Keratinocyte (primary cell): ENCODE measurements around the gene DGKH. TPM values are rescaled to one million over a fixed set of nuclear protein-coding genes. Genes with fewer than 3 reads are reported as not detected.

ENCODE experiments used
- DNase-seq: peaks from one replicate; pipeline ENCODE4 v3.0.0-alpha.2; 2011; ENCODE audit warnings: low read depth, missing footprints, low spot score
- FAIRE-seq: peaks from 2 replicates; lab custom pipeline; 2011; peaks lifted over from hg19 to GRCh38; lab: Jason Lieb, UNC
- H2AFZ ChIP-seq: 2 replicates; pipeline ENCODE4 v1.6.0; 2012; ENCODE audit warnings: low read length, control low read depth, inconsistent platforms; ENCODE audit not compliant: control insufficient read depth
- H3K27ac ChIP-seq: 2 replicates; pipeline ENCODE4 v1.5.1; 2011; ENCODE audit warnings: low read length; ENCODE audit not compliant: control insufficient read depth, insufficient read depth
- H3K27me3 ChIP-seq: 3 replicates; pipeline ENCODE4 v1.6.0; 2011; ENCODE audit warnings: low read length; ENCODE audit not compliant: control insufficient read depth, insufficient read depth; ENCODE audit errors: extremely low read depth
- H3K36me3 ChIP-seq, 2 experiments: 2 replicates in 1 of 2; 3 replicates in 1 of 2; pipeline ENCODE4 v1.5.1; 2011; ENCODE audit warnings: low read length in 2 of 2, mild to moderate bottlenecking in 1 of 2; ENCODE audit not compliant: control insufficient read depth in 2 of 2, insufficient read depth in 2 of 2; ENCODE audit errors: extremely low read depth in 1 of 2
- H3K4me1 ChIP-seq: 3 replicates; pipeline ENCODE4 v1.5.1; 2011; ENCODE audit warnings: low read length; ENCODE audit not compliant: control insufficient read depth, insufficient read depth; ENCODE audit errors: extremely low read depth
- H3K4me2 ChIP-seq: 3 replicates; pipeline ENCODE4 v1.6.0; 2011; ENCODE audit warnings: low read depth, low read length; ENCODE audit not compliant: control insufficient read depth, insufficient read depth; ENCODE audit errors: extremely low read depth
- H3K4me3 ChIP-seq, 3 experiments: fragments of 200-600 bp in 1 of 3; sonication (generic) in 1 of 3; 2 replicates in 2 of 3; 3 replicates in 1 of 3; pipeline ENCODE4 v1.5.1; 2011 to 2016; ENCODE audit warnings: low read length in 3 of 3, mild to moderate bottlenecking in 3 of 3, control low read depth in 2 of 3, inconsistent platforms in 1 of 3, low read depth in 1 of 3, mixed read lengths in 1 of 3, mixed run types in 1 of 3, moderate library complexity in 1 of 3; ENCODE audit not compliant: control insufficient read depth in 2 of 3, insufficient read depth in 2 of 3; ENCODE audit errors: extremely low read depth in 1 of 3
- H3K79me2 ChIP-seq: 2 replicates; pipeline ENCODE4 v1.6.0; 2012; ENCODE audit warnings: low read length; ENCODE audit not compliant: control insufficient read depth, insufficient read depth
- H3K9ac ChIP-seq: 3 replicates; pipeline ENCODE4 v1.6.0; 2011; ENCODE audit warnings: low read length; ENCODE audit not compliant: control insufficient read depth, insufficient read depth; ENCODE audit errors: extremely low read depth
- H3K9me1 ChIP-seq: 3 replicates; pipeline ENCODE4 v1.6.0; 2011; ENCODE audit warnings: low read length; ENCODE audit not compliant: control insufficient read depth, insufficient read depth; ENCODE audit errors: extremely low read depth
- H3K9me3 ChIP-seq: 2 replicates; pipeline ENCODE4 v1.5.1; 2012; ENCODE audit warnings: low read depth, low read length; ENCODE audit not compliant: control insufficient read depth
- H4K20me1 ChIP-seq: 3 replicates; pipeline ENCODE4 v1.6.0; 2011; ENCODE audit warnings: low read length; ENCODE audit not compliant: control insufficient read depth, insufficient read depth; ENCODE audit errors: extremely low read depth
- EZH2 ChIP-seq: IDR thresholded peaks from one replicate; pipeline ENCODE4 v1.6.1; 2012; ENCODE audit warnings: inconsistent platforms, mild to moderate bottlenecking, low read length, moderate library complexity
- dilution Hi-C: fragments of 300-500 bp; cut with MboI; formaldehyde crosslinking; loops from one replicate; pipeline ENCODE4 v1.7.0; 2020; ENCODE audit warnings: low sequenced_read_pairs; ENCODE audit not compliant: extremely low pct_ligation_motif_present
- polyA plus RNA-seq, 5 experiments: library from polyadenylated mRNA; depleted of rRNA in 3 of 5; stranded (reverse) in 3 of 5; stranded (forward) in 1 of 5; unstranded in 1 of 5; fragments of >200 nt; gene quantifications; 1 replicate in 1 of 5; 2 replicates in 3 of 5; 3 replicates in 1 of 5; pipeline versions ENCODE4 v1.2.1 to v1.2.3, GENCODE V29; 2011 to 2012; ENCODE audit warnings: missing spikeins in 2 of 5, low read depth in 1 of 5, low replicate concordance in 1 of 5
- TF ChIP-seq, protein P1 (sequence below), 3 experiments: IDR thresholded peaks in 1 of 3; conservative IDR thresholded peaks in 1 of 3; optimal IDR thresholded peaks in 1 of 3; 2 replicates in 2 of 3; 3 replicates in 1 of 3; pipeline versions ENCODE3 to v1.5.1; 2011; ENCODE audit warnings: low read length in 3 of 3, mild to moderate bottlenecking in 3 of 3, moderate library complexity in 2 of 3, control low read depth in 1 of 3, inconsistent platforms in 1 of 3; ENCODE audit not compliant: insufficient read depth in 2 of 3; ENCODE audit errors: extremely low read depth in 1 of 3

Gene DGKH
- polyA plus RNA-seq, 1 donor (not counting 4 experiments of a cell fraction or from before 2014, with no cell fraction given), result 12.8 TPM

- FAIRE-seq, result no peak
- no peak for DNase-seq
- TF ChIP-seq, protein P1, sequence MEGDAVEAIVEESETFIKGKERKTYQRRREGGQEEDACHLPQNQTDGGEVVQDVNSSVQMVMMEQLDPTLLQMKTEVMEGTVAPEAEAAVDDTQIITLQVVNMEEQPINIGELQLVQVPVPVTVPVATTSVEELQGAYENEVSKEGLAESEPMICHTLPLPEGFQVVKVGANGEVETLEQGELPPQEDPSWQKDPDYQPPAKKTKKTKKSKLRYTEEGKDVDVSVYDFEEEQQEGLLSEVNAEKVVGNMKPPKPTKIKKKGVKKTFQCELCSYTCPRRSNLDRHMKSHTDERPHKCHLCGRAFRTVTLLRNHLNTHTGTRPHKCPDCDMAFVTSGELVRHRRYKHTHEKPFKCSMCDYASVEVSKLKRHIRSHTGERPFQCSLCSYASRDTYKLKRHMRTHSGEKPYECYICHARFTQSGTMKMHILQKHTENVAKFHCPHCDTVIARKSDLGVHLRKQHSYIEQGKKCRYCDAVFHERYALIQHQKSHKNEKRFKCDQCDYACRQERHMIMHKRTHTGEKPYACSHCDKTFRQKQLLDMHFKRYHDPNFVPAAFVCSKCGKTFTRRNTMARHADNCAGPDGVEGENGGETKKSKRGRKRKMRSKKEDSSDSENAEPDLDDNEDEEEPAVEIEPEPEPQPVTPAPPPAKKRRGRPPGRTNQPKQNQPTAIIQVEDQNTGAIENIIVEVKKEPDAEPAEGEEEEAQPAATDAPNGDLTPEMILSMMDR (optimal IDR thresholded peaks at IDR 0.05 in 1 of 3, IDR thresholded peaks at IDR 0.05 in 1 of 3, conservative IDR thresholded peaks at IDR 0.05 in 1 of 3; ENCODE audit: extremely low read depth in 1 of 3, insufficient read depth in 2 of 3, low read length in 3 of 3), result no peak
- no peak for TF ChIP-seq EZH2
Measured at GRCh38 chr13:42151781-42152180, 103.3 kb downstream of the DGKH start.

GRCh38 chr13:42152495-42152894 lies 104.0 kb downstream of the DGKH start:
- no peak for FAIRE-seq

More at GRCh38 chr13:42151781-42152180, 103.3 kb downstream of the DGKH start:
- Histone ChIP-seq H3K9me3 (no peaks in the 10 kb centered on the region), H3K27ac (no peak overlapping the region), H3K4me3 (no peak overlapping the region), H3K9me1 (no peaks in the 10 kb centered on the region), H3K4me1 (no peaks in the 10 kb centered on the region), H3K36me3 (peaks cover 5 to 13% of the 10 kb centered on the region in 2 experiments), H3K4me2 (no peak overlapping the region), H2AFZ (no peak overlapping the region), H3K79me2 (peaks cover 6% of the 10 kb centered on the region), H3K27me3 (no peaks in the 10 kb centered on the region), H4K20me1 (no peaks in the 10 kb centered on the region), H3K9ac (no peak overlapping the region)
- dilution Hi-C loops, result no loop called here

More at GRCh38 chr13:42152495-42152894, 104.0 kb downstream of the DGKH start:
- dilution Hi-C loops, result no loop called here
- Histone ChIP-seq H3K4me2 (no peak overlapping the region), H3K4me3 (no peak overlapping the region), H3K79me2 (peaks cover 5% of the 10 kb centered on the region), H2AFZ (no peak overlapping the region), H3K27me3 (no peaks in the 10 kb centered on the region), H3K9me3 (no peaks in the 10 kb centered on the region), H3K9ac (no peak overlapping the region), H3K9me1 (no peaks in the 10 kb centered on the region), H3K27ac (no peak overlapping the region), H4K20me1 (no peaks in the 10 kb centered on the region), H3K4me1 (no peaks in the 10 kb centered on the region), H3K36me3 (peaks cover 5 to 13% of the 10 kb centered on the region in 2 experiments)
- TF ChIP-seq EZH2, result no peak
- TF ChIP-seq, protein P1 (optimal IDR thresholded peaks at IDR 0.05 in 1 of 3, IDR thresholded peaks at IDR 0.05 in 1 of 3, conservative IDR thresholded peaks at IDR 0.05 in 1 of 3; ENCODE audit: extremely low read depth in 1 of 3, insufficient read depth in 2 of 3, low read length in 3 of 3), result no peak
- DNase-seq, result no peak
